HS-27A (cell line): ENCODE measurements around the gene ACSBG1.

Source experiments
- DNase-seq: peaks from one replicate; pipeline ENCODE4 v3.0.0-alpha.2; 2012; ENCODE audit warnings: low read depth, missing footprints

The ACSBG1 gene

DNA sequence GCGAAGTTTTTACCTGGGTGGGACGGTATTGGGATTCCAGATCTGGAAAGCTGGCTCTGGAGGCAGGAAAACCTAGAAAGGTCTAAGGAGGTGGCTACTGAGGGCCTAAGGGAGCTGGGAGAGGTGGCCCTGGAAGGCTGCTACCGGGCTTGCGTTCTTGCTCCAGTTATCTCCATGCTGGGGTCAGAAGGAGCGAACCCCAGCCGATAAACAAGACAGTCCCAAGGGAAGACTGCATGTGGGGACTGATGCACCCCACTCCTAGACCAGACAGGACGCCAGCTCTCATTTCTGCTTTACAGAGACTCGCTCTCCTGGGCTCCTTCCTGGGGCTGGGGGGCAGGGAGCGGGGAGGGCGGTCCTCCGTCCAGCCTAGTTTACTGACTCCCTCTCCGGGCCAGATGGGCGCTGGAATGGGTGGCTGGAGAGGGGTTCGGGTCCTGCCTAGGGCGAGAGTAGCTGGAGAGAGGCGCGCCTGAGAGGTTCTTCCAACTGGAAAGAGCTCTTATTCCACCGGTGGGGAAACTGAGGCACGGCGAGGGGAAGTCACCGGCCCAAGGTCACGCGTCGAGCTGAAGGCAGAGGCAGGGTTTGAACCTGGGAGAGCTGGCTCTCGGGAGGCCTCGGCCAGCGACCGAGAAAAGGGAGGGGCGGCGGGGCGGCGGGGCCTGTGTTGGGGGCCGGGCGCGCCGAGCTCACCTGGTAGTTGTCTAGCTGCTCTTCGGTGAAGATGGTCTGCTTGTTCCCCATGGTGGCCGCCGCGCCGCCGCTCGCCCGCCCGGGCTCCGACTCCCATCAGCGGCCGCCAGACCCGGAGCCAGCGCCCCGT, 103.7 kb downstream of the ACSBG1 start:
- no peak for DNase-seq

DNA sequence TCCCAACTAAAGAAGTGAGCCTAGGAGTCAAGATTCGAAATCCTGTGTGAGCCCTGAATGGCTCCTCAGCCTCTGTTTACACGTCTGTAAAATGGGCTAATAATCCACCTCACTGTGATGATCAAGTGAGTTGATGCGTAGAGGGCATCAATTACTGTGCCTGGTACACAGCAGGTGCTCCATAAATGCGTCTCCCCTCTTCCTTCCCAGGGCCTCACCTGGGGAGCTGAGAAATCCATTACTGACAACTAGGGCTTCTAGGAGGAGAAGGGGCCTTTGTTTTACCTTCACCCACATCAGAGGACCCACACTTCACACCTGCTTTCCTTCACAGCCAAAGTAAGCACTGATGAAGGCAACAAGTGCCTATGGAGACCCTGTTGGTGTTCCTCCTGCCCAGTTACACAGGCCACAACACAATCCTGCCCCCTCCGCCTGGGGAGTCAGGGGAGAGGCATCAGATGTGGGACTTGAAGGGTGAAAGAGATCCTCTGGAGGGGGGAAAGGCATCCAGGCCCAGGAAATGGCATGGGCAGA, 104.5 kb downstream of the ACSBG1 start:
- DNase-seq: no peak

DNA sequence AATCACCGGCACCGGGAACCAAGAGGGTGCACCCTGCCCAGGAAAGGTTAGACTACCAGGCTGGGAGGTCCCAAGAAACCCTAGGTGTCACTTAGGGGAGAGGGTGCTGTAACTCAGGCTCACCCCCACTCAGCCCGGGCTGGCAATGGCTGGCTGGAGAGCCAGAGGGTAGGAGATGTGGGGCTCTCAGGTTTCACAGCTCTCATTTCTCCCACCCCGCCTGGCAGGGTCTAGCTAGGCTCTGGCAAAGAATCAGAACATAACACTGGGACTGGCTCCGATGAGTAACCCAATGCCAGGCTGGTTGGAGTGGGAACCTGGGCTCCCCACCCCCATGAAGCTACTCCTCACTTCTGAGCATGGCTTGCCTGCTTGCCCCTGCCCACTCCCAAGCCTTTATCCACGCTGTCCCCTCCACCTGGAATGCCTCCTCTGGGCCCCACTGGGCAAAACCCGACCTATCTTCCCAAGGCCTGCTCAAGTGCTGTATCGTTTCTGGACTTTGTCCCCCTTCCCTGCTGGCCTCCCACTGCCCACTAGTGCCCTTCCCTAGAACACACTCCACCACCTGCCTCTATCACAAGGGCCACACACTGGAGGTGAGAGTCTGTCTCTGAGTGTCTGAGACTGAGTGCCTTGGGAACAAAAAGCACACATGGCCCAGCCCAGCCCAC, 105.2 kb downstream of the ACSBG1 start:
- DNase-seq: no peak

DNA sequence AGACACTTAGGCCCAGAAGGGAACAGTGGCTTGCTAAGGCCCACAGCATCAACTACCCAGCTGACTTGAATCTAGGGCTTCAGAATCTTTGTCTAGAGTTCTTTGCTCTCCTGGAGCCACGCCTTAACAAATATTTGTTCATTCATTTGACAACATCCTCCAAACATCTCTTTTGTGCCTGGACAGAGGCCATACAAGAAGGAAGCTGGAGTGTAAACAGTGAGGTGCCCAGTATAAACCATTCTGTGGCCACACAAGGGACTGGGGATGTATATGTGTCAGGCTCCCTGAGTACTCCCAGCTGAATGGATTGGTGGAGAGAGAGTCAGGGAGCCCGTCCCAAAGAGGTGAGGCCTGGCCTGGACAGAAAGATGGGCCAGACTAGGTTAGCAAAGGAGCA, 106.5 kb downstream of the ACSBG1 start:
- DNase-seq: no peak

DNA sequence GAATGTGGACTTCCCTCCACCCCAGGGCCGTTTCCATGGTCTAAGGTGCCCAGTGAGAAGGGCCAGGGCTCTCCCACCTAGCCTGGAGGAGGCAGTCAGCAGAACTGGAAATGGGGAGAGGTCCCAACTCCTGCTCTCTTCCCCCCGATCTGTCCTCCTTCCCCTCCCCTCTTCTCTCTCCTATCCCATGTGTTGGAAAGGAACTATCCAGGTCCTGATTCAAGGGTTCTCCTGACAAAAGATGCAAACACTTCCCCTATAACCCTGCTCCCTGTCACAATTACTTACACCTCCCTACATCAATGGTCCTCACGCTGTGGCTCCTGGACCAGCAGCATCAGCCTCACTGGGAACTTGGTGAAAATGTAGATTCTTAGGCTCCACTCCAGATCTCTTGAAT, 109.1 kb downstream of the ACSBG1 start:
- DNase-seq: no peak

DNA sequence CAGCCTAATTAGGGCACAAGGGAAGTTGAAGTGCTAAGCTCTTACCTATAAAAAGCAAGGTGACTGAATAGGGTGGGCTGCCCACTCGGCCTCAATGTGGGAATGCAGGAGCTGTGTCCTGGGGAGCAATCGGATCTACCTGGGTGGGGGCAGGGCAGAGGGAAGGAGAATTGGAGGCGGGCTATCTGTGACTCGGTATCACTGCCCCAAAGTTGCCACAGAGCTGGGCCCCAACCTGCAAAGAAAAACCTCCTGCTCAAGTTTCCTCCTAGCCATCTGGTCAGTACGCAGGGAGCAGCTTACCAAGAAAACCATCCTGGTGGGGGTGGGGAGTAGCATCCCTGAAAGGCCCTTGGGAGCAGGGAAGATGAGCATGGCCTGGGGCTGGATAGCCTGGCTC, 113.8 kb downstream of the ACSBG1 start:
- DNase-seq: no peak
